CD14-positive monocyte (primary cell): ENCODE results near the gene RTCA. TPM values are rescaled to one million over a fixed set of nuclear protein-coding genes. Genes with fewer than 3 reads are reported as not detected.

Experiments used
- DNase-seq, 3 donors: peaks; one replicate each; pipeline ENCODE4 v3.0.0-alpha.2; 2011 to 2022
- H2AFZ ChIP-seq: 2 replicates; pipeline ENCODE4 v1.6.0; 2012; ENCODE audit warnings: mild to moderate bottlenecking, low read depth, low read length, inconsistent platforms; ENCODE audit not compliant: insufficient read depth, poor library complexity, severe bottlenecking
- H3K27ac ChIP-seq, 2 donors: 1 replicate in 1 of 2; 2 replicates in 1 of 2; pipeline ENCODE4 v1.5.1; 2012 to 2013; ENCODE audit warnings: low read length in 2 of 2, control low read depth in 1 of 2, inconsistent platforms in 1 of 2, low read depth in 1 of 2, mild to moderate bottlenecking in 1 of 2
- H3K27me3 ChIP-seq, 2 donors: one replicate each; pipeline versions ENCODE4 v1.6.0 to v1.6.1; 2011 to 2013; ENCODE audit warnings: low read length in 2 of 2; ENCODE audit not compliant: control insufficient read depth in 2 of 2, insufficient read depth in 2 of 2
- H3K36me3 ChIP-seq, 2 donors: replicated peaks in 1 of 2; 1 replicate in 1 of 2; 2 replicates in 1 of 2; pipeline versions ENCODE4 v1.5.1 to v1.6.1; 2012 to 2013; ENCODE audit warnings: low read length in 2 of 2, control low read depth in 1 of 2, inconsistent platforms in 1 of 2, mild to moderate bottlenecking in 1 of 2; ENCODE audit not compliant: insufficient read depth in 2 of 2, control insufficient read depth in 1 of 2
- H3K4me1 ChIP-seq, 2 donors: 1 replicate in 1 of 2; 2 replicates in 1 of 2; pipeline versions ENCODE4 v1.5.1 to v1.6.1; 2012 to 2013; ENCODE audit warnings: low read length in 2 of 2, control low read depth in 1 of 2, inconsistent platforms in 1 of 2, mild to moderate bottlenecking in 1 of 2, moderate library complexity in 1 of 2; ENCODE audit not compliant: insufficient read depth in 2 of 2, control insufficient read depth in 1 of 2
- H3K4me2 ChIP-seq: replicated peaks from 2 replicates; pipeline ENCODE3; 2012; ENCODE audit warnings: low read length, moderate library complexity, mild to moderate bottlenecking; ENCODE audit not compliant: poor library complexity, severe bottlenecking; ENCODE audit errors: extremely low read depth
- H3K4me3 ChIP-seq, 3 experiments: fragments of 200-600 bp in 1 of 3; sonication (generic) in 1 of 3; replicated peaks in 1 of 3; 1 replicate in 2 of 3; 2 replicates in 1 of 3; pipeline ENCODE4 v1.5.1; 2011 to 2013; ENCODE audit warnings: low read length in 3 of 3, mild to moderate bottlenecking in 3 of 3, control low read depth in 2 of 3, low read depth in 2 of 3, inconsistent platforms in 1 of 3, moderate library complexity in 1 of 3
- H3K79me2 ChIP-seq: 2 replicates; pipeline ENCODE4 v1.6.0; 2012; ENCODE audit warnings: mild to moderate bottlenecking, control low read depth, inconsistent platforms, low read length, moderate library complexity; ENCODE audit not compliant: insufficient read depth
- H3K9ac ChIP-seq: 2 replicates; pipeline ENCODE4 v1.6.0; 2017; ENCODE audit warnings: low read length, mild to moderate bottlenecking; ENCODE audit not compliant: insufficient read depth, poor library complexity, severe bottlenecking
- H3K9me3 ChIP-seq, 2 donors: replicated peaks in 1 of 2; 1 replicate in 1 of 2; 2 replicates in 1 of 2; pipeline versions ENCODE4 v1.5.1 to v1.6.1; 2012 to 2013; ENCODE audit warnings: low read length in 2 of 2, control low read depth in 1 of 2; ENCODE audit not compliant: control insufficient read depth in 1 of 2, insufficient read depth in 1 of 2
- H4K20me1 ChIP-seq: 2 replicates; pipeline ENCODE4 v1.6.0; 2012; ENCODE audit warnings: mild to moderate bottlenecking, low read length, control low read depth, moderate library complexity; ENCODE audit not compliant: insufficient read depth
- H3K27ac Mint-ChIP-seq, 7 donors: one replicate each; pipeline ENCODE4 v1.8.0; 2020; ENCODE audit warnings: mild to moderate bottlenecking in 7 of 7, mixed read lengths in 7 of 7, moderate library complexity in 6 of 7, inconsistent platforms in 2 of 7
- H3K27me3 Mint-ChIP-seq, 3 donors: one replicate each; pipeline ENCODE4 v1.8.0; 2021 to 2022; ENCODE audit warnings: low read depth in 3 of 3, mild to moderate bottlenecking in 3 of 3, mixed read lengths in 3 of 3, moderate library complexity in 3 of 3, inconsistent platforms in 1 of 3
- H3K36me3 Mint-ChIP-seq, 2 donors: one replicate each; pipeline ENCODE4 v1.8.0; 2020; ENCODE audit warnings: mixed read lengths in 2 of 2, inconsistent platforms in 1 of 2, mild to moderate bottlenecking in 1 of 2
- H3K4me1 Mint-ChIP-seq: one replicate; pipeline ENCODE4 v1.8.0; 2020; ENCODE audit warnings: mild to moderate bottlenecking, mixed read lengths
- H3K4me3 Mint-ChIP-seq, 2 donors: one replicate each; pipeline ENCODE4 v1.8.0; 2020; ENCODE audit warnings: mild to moderate bottlenecking in 2 of 2, mixed read lengths in 2 of 2, moderate library complexity in 1 of 2
- H3K9me3 Mint-ChIP-seq, 7 donors: one replicate each; pipeline ENCODE4 v1.8.0; 2020 to 2022; ENCODE audit warnings: mixed read lengths in 7 of 7, mild to moderate bottlenecking in 6 of 7, moderate library complexity in 6 of 7, inconsistent platforms in 2 of 7
- WGBS: methylation state at CpG from one replicate; pipeline ENCODE4 v1.1.5; 2013; ENCODE audit warnings: missing lambda C conversion rate; ENCODE audit not compliant: insufficient coverage; 5-methylcytosine and 5-hydroxymethylcytosine counted together
- intact Hi-C, 2 donors: fragments of 100-400 bp; cut with micrococcal nuclease; formaldehyde crosslinking; loops; one replicate each; pipeline versions ENCODE4 v1.15.0 to v1.15.1; 2023
- polyA plus RNA-seq, 3 donors: library from polyadenylated mRNA; depleted of rRNA in 1 of 3; unstranded in 2 of 3; stranded (reverse) in 1 of 3; fragments of 300-500 nt in 2 of 3; fragments of >200 nt in 1 of 3; fragmentation: Illumina TruSeq in 2 of 3; gene quantifications; 1 replicate in 2 of 3; 2 replicates in 1 of 3; pipeline ENCODE4 v1.2.3, GENCODE V29; 2012 to 2021
- TF ChIP-seq, protein P1 (sequence below): fragments of 200-600 bp; IDR thresholded peaks from one replicate; pipeline ENCODE4 v1.8.0; 2022; ENCODE audit warnings: antibody characterized with exemption, mild to moderate bottlenecking

Gene RTCA
- polyA plus RNA-seq, 3 donors, result 11.7 to 18.3 (median 17.9) TPM

- Histone ChIP-seq H2AFZ (no peak overlapping the region), H3K4me1 (no peaks in the 10 kb centered on the region), H3K4me3 (no peak overlapping the region), H3K9me3 (peaks cover 9 to 14% of the 10 kb centered on the region in 2 donors), H3K4me2 (no peak overlapping the region), H3K27ac (no peak overlapping the region), H3K79me2 (no peaks in the 10 kb centered on the region), H3K36me3 (no peaks in the 10 kb centered on the region), H3K27me3 (no peaks in the 10 kb centered on the region), H3K9ac (no peak overlapping the region), H4K20me1 (no peaks in the 10 kb centered on the region)
- H3K27me3 Mint-ChIP-seq, result peaks cover 0 to 3% (median 0%) of the 10 kb centered on the region in 3 donors
- peak overlapping the region in 2 of 7 donors; percentile 3 to 9 for H3K27ac Mint-ChIP-seq
- peaks cover 5% of the 10 kb centered on the region for H3K4me1 Mint-ChIP-seq
- H3K9me3 Mint-ChIP-seq, result peaks cover 3 to 15% (median 12%) of the 10 kb centered on the region in 7 donors
- WGBS, result 87% methylated on average over 4 of the region's 4 CpGs
- no peak overlapping the region for H3K4me3 Mint-ChIP-seq
- no peaks in the 10 kb centered on the region for H3K36me3 Mint-ChIP-seq
- no peak for DNase-seq
- TF ChIP-seq, protein P1, sequence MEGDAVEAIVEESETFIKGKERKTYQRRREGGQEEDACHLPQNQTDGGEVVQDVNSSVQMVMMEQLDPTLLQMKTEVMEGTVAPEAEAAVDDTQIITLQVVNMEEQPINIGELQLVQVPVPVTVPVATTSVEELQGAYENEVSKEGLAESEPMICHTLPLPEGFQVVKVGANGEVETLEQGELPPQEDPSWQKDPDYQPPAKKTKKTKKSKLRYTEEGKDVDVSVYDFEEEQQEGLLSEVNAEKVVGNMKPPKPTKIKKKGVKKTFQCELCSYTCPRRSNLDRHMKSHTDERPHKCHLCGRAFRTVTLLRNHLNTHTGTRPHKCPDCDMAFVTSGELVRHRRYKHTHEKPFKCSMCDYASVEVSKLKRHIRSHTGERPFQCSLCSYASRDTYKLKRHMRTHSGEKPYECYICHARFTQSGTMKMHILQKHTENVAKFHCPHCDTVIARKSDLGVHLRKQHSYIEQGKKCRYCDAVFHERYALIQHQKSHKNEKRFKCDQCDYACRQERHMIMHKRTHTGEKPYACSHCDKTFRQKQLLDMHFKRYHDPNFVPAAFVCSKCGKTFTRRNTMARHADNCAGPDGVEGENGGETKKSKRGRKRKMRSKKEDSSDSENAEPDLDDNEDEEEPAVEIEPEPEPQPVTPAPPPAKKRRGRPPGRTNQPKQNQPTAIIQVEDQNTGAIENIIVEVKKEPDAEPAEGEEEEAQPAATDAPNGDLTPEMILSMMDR, result no peak
- intact Hi-C loops, result no loop called here
These were observed 47.4 kb downstream of the RTCA start for GRCh38 chr1:100313382-100313781.

GRCh38 chr1:100316622-100317021 is 50.6 kb downstream of the RTCA start:
- Histone ChIP-seq H3K27ac (no peak overlapping the region), H3K79me2 (no peaks in the 10 kb centered on the region), H3K27me3 (no peaks in the 10 kb centered on the region), H3K4me1 (no peaks in the 10 kb centered on the region), H4K20me1 (no peaks in the 10 kb centered on the region), H3K9ac (no peak overlapping the region), H3K36me3 (no peaks in the 10 kb centered on the region), H3K4me2 (no peak overlapping the region), H3K9me3 (peaks cover 9 to 28% of the 10 kb centered on the region in 2 donors), H2AFZ (no peak overlapping the region), H3K4me3 (no peak overlapping the region)
- Mint-ChIP-seq H3K9me3 (peaks cover 11 to 30% (median 18%) of the 10 kb centered on the region in 7 donors), H3K27me3 (peaks cover 0 to 3% (median 0%) of the 10 kb centered on the region in 3 donors), H3K27ac (no peak overlapping the region), H3K4me1 (peaks cover 3% of the 10 kb centered on the region), H3K4me3 (no peak overlapping the region), H3K36me3 (no peaks in the 10 kb centered on the region)
- intact Hi-C loops, result no loop called here
- no peak for DNase-seq
- TF ChIP-seq, protein P1, result no peak
